Smooth muscle cell (in vitro differentiated cells): Measurements from ENCODE around the gene RBM39. TPM values are rescaled to one million over a fixed set of nuclear protein-coding genes. Genes with fewer than 3 reads are reported as not detected.
A peak's percentile ranks its signal among the peaks of the same experiment; 100 is the strongest.

Source experiments
- DNase-seq: peaks from one replicate; lab custom pipeline; 2025; ENCODE audit not compliant: unreplicated experiment; lab: John Stamatoyannopoulos, UW
- H2AFZ ChIP-seq: fragments of 200-600 bp; sonication (generic); 2 replicates; pipeline ENCODE4 v1.6.0; 2016; ENCODE audit warnings: antibody characterized with exemption, low read depth, mild to moderate bottlenecking
- H3F3A ChIP-seq: fragments of 200-600 bp; sonication (generic); 2 replicates; pipeline ENCODE4 v1.6.0; 2017; ENCODE audit warnings: antibody characterized with exemption, low read depth
- H3K27ac ChIP-seq: fragments of 200-600 bp; sonication (generic); 2 replicates; pipeline ENCODE4 v1.5.1; 2016; ENCODE audit warnings: low read depth, mild to moderate bottlenecking
- H3K27me3 ChIP-seq: fragments of 200-600 bp; sonication (generic); 2 replicates; pipeline ENCODE4 v1.6.1; 2016; ENCODE audit warnings: low read depth, mild to moderate bottlenecking
- H3K36me3 ChIP-seq: fragments of 200-600 bp; sonication (generic); 2 replicates; pipeline ENCODE4 v1.5.1; 2016; ENCODE audit warnings: low read depth
- H3K4me1 ChIP-seq: fragments of 200-600 bp; sonication (generic); 2 replicates; pipeline ENCODE4 v1.5.1; 2016; ENCODE audit warnings: low read depth
- H3K4me2 ChIP-seq: fragments of 200-600 bp; sonication (generic); 2 replicates; pipeline ENCODE4 v1.6.0; 2016; ENCODE audit warnings: mild to moderate bottlenecking
- H3K4me3 ChIP-seq: fragments of 200-600 bp; sonication (generic); 2 replicates; pipeline ENCODE4 v1.5.1; 2016; ENCODE audit warnings: mild to moderate bottlenecking
- H3K79me2 ChIP-seq: fragments of 200-600 bp; sonication (generic); 2 replicates; pipeline ENCODE4 v1.6.0; 2016; ENCODE audit warnings: low read depth, mild to moderate bottlenecking
- H3K9ac ChIP-seq: fragments of 200-600 bp; sonication (generic); 2 replicates; pipeline ENCODE4 v1.6.0; 2016; ENCODE audit warnings: low read depth
- H3K9me3 ChIP-seq: fragments of 200-600 bp; sonication (generic); replicated peaks from 2 replicates; pipeline ENCODE4 v1.5.1; 2016; ENCODE audit warnings: low read depth
- H4K20me1 ChIP-seq: fragments of 200-600 bp; sonication (generic); 2 replicates; pipeline ENCODE4 v1.6.0; 2016; ENCODE audit warnings: low read depth
- CTCF ChIP-seq: fragments of 200-600 bp; sonication (generic); IDR thresholded peaks from 2 replicates; pipeline ENCODE4 v1.5.1; 2017; ENCODE audit warnings: borderline replicate concordance, mild to moderate bottlenecking, antibody characterized with exemption; ENCODE audit not compliant: insufficient read depth, poor library complexity, severe bottlenecking
- WGBS: methylation state at CpG from one replicate; pipeline ENCODE4 v1.1.7; 2016; ENCODE audit warnings: low lambda C conversion rate; 5-methylcytosine and 5-hydroxymethylcytosine counted together
- polyA plus RNA-seq: library from polyadenylated mRNA; unstranded; fragments of >200 nt; fragmentation: Nextera tagmentation; extraction: Ambion mirVana; gene quantifications from 2 replicates; pipeline ENCODE4 v1.2.1, GENCODE V29; 2016
- total RNA-seq: library from RNA; depleted of rRNA; stranded (reverse); fragments of >200 nt; gene quantifications from 2 replicates; pipeline ENCODE4 v1.2.3, GENCODE V29; 2014

RBM39 gene
- total and polyA plus RNA-seq, 2 experiments from 2014 or later: 139 to 408 TPM

- H3K27ac ChIP-seq: peak overlapping the region; percentile 93
- H3K9ac ChIP-seq: no peak overlapping the region
- peak overlapping the region; percentile 80 for H3K4me3 ChIP-seq
- TF ChIP-seq CTCF: no peak
- peaks cover 38% of the 10 kb centered on the region for H3K4me1 ChIP-seq
- H3K79me2 ChIP-seq: peaks cover 87% of the 10 kb centered on the region
- 45% methylated on average over 2 of the region's 2 CpGs for WGBS
- peaks cover 81% of the 10 kb centered on the region for H4K20me1 ChIP-seq
- no peaks in the 10 kb centered on the region for H3K9me3 ChIP-seq
- H2AFZ ChIP-seq: no peak overlapping the region
- peak overlapping the region; percentile 95 for H3K4me2 ChIP-seq
- no peaks in the 10 kb centered on the region for H3F3A ChIP-seq
- H3K36me3 ChIP-seq: no peaks in the 10 kb centered on the region
- no peaks in the 10 kb centered on the region for H3K27me3 ChIP-seq
- no peak for DNase-seq
Observed at GRCh38 chr20:35661053-35661452, 81.0 kb downstream of the RBM39 start.

GRCh38 chr20:35660122-35660937, 81.7 kb downstream of the RBM39 start:
- Histone ChIP-seq H3F3A (no peaks in the 10 kb centered on the region), H3K27ac (peak overlapping the region; percentile 93), H3K4me1 (peaks cover 38% of the 10 kb centered on the region), H3K36me3 (no peaks in the 10 kb centered on the region), H2AFZ (no peak overlapping the region), H3K9me3 (no peaks in the 10 kb centered on the region), H4K20me1 (peaks cover 88% of the 10 kb centered on the region), H3K9ac (no peak overlapping the region), H3K4me3 (peak overlapping the region; percentile 80), H3K27me3 (no peaks in the 10 kb centered on the region), H3K79me2 (peaks cover 94% of the 10 kb centered on the region), H3K4me2 (peak overlapping the region; percentile 95)
- no peak for DNase-seq
- no peak for TF ChIP-seq CTCF
- WGBS: 89% methylated on average over 10 of the region's 10 CpGs

- Histone ChIP-seq H3K79me2 (peaks cover 100% of the 10 kb centered on the region), H3K9ac (no peak overlapping the region), H3K27me3 (no peaks in the 10 kb centered on the region), H4K20me1 (peaks cover 100% of the 10 kb centered on the region), H3K27ac (no peak overlapping the region), H2AFZ (no peak overlapping the region), H3K9me3 (no peaks in the 10 kb centered on the region), H3K36me3 (peaks cover 4% of the 10 kb centered on the region), H3K4me2 (no peak overlapping the region), H3F3A (no peaks in the 10 kb centered on the region), H3K4me1 (peaks cover 25% of the 10 kb centered on the region), H3K4me3 (no peak overlapping the region)
- no peak for TF ChIP-seq CTCF
- DNase-seq: no peak
- WGBS: 76% methylated on average over 1 of the region's 1 CpG
Observed at GRCh38 chr20:35657271-35657670, 84.8 kb downstream of the RBM39 start.

GRCh38 chr20:35654415-35654814, 87.6 kb downstream of the RBM39 start:
- no peaks in the 10 kb centered on the region for H3K4me1 ChIP-seq
- peaks cover 100% of the 10 kb centered on the region for H4K20me1 ChIP-seq
- peaks cover 4% of the 10 kb centered on the region for H3K36me3 ChIP-seq
- WGBS: 97% methylated on average over 9 of the region's 9 CpGs
- no peak overlapping the region for H2AFZ ChIP-seq
- no peak overlapping the region for H3K4me2 ChIP-seq
- TF ChIP-seq CTCF: no peak
- DNase-seq: no peak
- H3K27me3 ChIP-seq: no peaks in the 10 kb centered on the region
- no peak overlapping the region for H3K27ac ChIP-seq
- H3K4me3 ChIP-seq: no peak overlapping the region
- H3K9me3 ChIP-seq: no peaks in the 10 kb centered on the region
- no peaks in the 10 kb centered on the region for H3F3A ChIP-seq
- H3K79me2 ChIP-seq: peaks cover 100% of the 10 kb centered on the region
- H3K9ac ChIP-seq: no peak overlapping the region
